Measurements from ENCODE around the gene SLC17A7. TPM values are rescaled to one million over a fixed set of nuclear protein-coding genes. Genes with fewer than 3 reads are reported as not detected.

Gene SLC17A7
- total and polyA plus RNA-seq, 9 of the 15 experiments (the other 6 are each of a cell fraction or from before 2014, with no cell fraction given) = 1.1 to 15.7 (median 2.4) TPM

DNA sequence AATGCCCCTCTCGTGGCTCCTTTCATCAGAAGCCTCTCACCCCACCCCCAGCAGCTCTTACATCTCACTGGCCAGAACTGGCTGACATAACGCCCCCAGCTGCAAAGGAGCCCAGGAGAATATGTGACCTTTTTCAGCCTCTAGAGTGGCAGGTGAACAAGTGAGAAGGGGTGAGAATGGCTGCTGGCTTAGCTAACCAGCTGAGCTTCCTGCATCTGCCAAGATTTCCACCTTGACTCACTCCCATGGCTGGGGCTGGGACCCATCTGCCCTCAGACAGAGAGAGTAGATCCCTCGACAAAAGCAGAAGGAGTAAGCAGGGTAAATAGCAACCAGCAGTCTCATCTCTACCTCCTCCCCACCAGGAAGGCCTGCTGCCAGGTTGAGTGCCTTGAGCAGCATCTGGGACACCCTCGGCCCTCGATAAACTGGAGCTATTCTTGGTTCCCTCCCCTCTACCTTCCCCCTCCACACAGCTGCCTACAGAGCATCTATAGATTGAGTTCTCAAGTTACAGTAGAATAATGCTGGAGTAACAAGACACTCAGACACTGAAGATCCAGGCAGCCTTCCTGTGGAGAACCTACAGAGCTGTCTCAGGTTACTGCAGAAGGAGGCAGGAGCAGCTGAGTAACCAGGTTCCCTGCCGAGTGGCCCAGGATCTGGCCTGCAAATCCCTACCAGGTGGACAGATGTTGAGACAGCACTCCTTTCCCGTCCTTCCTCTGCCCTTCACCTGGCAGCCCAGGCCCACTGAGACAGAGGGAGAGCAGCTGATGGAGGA, 37.7 kb downstream of the SLC17A7 start (continued):
- TF ChIP-seq, protein P1, sequence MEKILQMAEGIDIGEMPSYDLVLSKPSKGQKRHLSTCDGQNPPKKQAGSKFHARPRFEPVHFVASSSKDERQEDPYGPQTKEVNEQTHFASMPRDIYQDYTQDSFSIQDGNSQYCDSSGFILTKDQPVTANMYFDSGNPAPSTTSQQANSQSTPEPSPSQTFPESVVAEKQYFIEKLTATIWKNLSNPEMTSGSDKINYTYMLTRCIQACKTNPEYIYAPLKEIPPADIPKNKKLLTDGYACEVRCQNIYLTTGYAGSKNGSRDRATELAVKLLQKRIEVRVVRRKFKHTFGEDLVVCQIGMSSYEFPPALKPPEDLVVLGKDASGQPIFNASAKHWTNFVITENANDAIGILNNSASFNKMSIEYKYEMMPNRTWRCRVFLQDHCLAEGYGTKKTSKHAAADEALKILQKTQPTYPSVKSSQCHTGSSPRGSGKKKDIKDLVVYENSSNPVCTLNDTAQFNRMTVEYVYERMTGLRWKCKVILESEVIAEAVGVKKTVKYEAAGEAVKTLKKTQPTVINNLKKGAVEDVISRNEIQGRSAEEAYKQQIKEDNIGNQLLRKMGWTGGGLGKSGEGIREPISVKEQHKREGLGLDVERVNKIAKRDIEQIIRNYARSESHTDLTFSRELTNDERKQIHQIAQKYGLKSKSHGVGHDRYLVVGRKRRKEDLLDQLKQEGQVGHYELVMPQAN (IDR thresholded peaks at IDR 0.05; ENCODE audit: borderline replicate concordance) = no peak
- TF ChIP-seq TAF7 (tag; IDR thresholded peaks at IDR 0.05) (no peak), STAT5B (CRISPR knock-in tag; IDR thresholded peaks at IDR 0.05) (no peak), BRD4 (IDR thresholded peaks at IDR 0.05) (no peak), RBM22 (IDR thresholded peaks at IDR 0.05; ENCODE audit: low read depth, low read length, poor library complexity, severe bottlenecking) (no peak), KDM5B (IDR thresholded peaks at IDR 0.05; ENCODE audit: insufficient replicate concordance, low read depth, low read length) (no peak), ZNF277 (CRISPR knock-in tag; IDR thresholded peaks at IDR 0.05; ENCODE audit: borderline replicate concordance) (no peak), TFAP4 (CRISPR knock-in tag; IDR thresholded peaks at IDR 0.05; ENCODE audit: borderline replicate concordance) (peak; percentile 62; the same call in 1 of the 2 replicates), KAT7 (CRISPR knock-in tag; IDR thresholded peaks at IDR 0.05; ENCODE audit: borderline replicate concordance) (no peak), ZNF133 (CRISPR knock-in tag; IDR thresholded peaks at IDR 0.05) (no peak), CBFA2T2 (conservative IDR thresholded peaks at IDR 0.05) (peak; percentile 26; the same call in 1 of the 2 replicates), POLR3G (IDR thresholded peaks at IDR 0.05; ENCODE audit: extremely low read depth, insufficient read length, insufficient replicate concordance) (no peak), CXXC5 (CRISPR knock-in tag; IDR thresholded peaks at IDR 0.05) (no peak), KHSRP (IDR thresholded peaks at IDR 0.05) (no peak), ARID1B (IDR thresholded peaks at IDR 0.05) (0 out of 2 replicates have a peak, but pooled peaks have one; percentile 19), KAT8 (IDR thresholded peaks at IDR 0.05; ENCODE audit: low read depth) (no peak), PCBP2 (IDR thresholded peaks at IDR 0.05; ENCODE audit: low read depth, low read length, poor library complexity, severe bottlenecking) (no peak)
- TF ChIP-seq, protein P2, sequence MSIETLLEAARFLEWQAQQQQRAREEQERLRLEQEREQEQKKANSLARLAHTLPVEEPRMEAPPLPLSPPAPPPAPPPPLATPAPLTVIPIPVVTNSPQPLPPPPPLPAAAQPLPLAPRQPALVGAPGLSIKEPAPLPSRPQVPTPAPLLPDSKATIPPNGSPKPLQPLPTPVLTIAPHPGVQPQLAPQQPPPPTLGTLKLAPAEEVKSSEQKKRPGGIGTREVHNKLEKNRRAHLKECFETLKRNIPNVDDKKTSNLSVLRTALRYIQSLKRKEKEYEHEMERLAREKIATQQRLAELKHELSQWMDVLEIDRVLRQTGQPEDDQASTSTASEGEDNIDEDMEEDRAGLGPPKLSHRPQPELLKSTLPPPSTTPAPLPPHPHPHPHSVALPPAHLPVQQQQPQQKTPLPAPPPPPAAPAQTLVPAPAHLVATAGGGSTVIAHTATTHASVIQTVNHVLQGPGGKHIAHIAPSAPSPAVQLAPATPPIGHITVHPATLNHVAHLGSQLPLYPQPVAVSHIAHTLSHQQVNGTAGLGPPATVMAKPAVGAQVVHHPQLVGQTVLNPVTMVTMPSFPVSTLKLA (conservative IDR thresholded peaks at IDR 0.05) = no peak
- TF ChIP-seq, protein P3, sequence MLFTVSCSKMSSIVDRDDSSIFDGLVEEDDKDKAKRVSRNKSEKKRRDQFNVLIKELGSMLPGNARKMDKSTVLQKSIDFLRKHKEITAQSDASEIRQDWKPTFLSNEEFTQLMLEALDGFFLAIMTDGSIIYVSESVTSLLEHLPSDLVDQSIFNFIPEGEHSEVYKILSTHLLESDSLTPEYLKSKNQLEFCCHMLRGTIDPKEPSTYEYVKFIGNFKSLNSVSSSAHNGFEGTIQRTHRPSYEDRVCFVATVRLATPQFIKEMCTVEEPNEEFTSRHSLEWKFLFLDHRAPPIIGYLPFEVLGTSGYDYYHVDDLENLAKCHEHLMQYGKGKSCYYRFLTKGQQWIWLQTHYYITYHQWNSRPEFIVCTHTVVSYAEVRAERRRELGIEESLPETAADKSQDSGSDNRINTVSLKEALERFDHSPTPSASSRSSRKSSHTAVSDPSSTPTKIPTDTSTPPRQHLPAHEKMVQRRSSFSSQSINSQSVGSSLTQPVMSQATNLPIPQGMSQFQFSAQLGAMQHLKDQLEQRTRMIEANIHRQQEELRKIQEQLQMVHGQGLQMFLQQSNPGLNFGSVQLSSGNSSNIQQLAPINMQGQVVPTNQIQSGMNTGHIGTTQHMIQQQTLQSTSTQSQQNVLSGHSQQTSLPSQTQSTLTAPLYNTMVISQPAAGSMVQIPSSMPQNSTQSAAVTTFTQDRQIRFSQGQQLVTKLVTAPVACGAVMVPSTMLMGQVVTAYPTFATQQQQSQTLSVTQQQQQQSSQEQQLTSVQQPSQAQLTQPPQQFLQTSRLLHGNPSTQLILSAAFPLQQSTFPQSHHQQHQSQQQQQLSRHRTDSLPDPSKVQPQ (CRISPR knock-in tag; IDR thresholded peaks at IDR 0.05; ENCODE audit: borderline replicate concordance) = no peak
